Measurements from ENCODE around the gene RNF222.

RNF222 gene

DNA sequence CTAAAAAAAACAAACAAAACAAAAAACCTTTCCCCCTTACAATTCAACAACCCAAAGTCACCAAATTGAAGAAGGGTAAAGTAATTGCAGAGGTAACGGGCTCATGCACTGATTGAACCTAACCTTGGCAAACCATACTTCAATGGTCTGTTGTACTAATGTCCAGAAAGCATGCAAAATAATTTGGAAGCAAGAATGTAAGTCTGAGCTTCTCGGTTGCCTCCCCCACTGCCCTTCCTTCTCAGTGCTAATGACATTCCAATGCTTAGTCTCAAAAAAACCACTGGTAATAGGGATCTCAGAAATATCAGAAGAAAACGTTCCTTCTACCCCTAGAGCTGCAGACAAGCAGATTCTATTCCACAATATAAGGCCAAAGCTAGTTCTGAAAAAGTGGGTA, 36.9 kb downstream of the RNF222 start:
- Histone ChIP-seq H3K36me3 (ENCODE audit: insufficient read depth, low read length) (no peaks in the 10 kb centered on the region; the same call in 1 of the 2 replicates), H3K79me2 (ENCODE audit: insufficient read depth, low read length) (no peaks in the 10 kb centered on the region), H3K27ac (ENCODE audit: low read length) (no peak overlapping the region), H3K27me3 (ENCODE audit: insufficient read depth, low read length, poor library complexity) (no peaks in the 10 kb centered on the region), H3K4me1 (ENCODE audit: insufficient read depth, low read length) (no peaks in the 10 kb centered on the region), H2AFZ (ENCODE audit: low read depth, low read length) (no peak overlapping the region), H3K4me2 (ENCODE audit: insufficient read depth, low read length) (no peak overlapping the region), H3K9ac (ENCODE audit: low read depth, low read length) (no peak overlapping the region), H3K4me3 (ENCODE audit: low read depth in 1 of 2, low read length in 2 of 2) (no peak overlapping the region), H4K20me1 (ENCODE audit: insufficient read depth, low read length) (no peaks in the 10 kb centered on the region), H3K9me3 (ENCODE audit: insufficient read depth, low read length, severe bottlenecking) (no peaks in the 10 kb centered on the region)
- TF ChIP-seq EZH2 (IDR thresholded peaks at IDR 0.05; ENCODE audit: borderline replicate concordance, low read depth, low read length, severe bottlenecking): no peak
- TF ChIP-seq, protein P1, sequence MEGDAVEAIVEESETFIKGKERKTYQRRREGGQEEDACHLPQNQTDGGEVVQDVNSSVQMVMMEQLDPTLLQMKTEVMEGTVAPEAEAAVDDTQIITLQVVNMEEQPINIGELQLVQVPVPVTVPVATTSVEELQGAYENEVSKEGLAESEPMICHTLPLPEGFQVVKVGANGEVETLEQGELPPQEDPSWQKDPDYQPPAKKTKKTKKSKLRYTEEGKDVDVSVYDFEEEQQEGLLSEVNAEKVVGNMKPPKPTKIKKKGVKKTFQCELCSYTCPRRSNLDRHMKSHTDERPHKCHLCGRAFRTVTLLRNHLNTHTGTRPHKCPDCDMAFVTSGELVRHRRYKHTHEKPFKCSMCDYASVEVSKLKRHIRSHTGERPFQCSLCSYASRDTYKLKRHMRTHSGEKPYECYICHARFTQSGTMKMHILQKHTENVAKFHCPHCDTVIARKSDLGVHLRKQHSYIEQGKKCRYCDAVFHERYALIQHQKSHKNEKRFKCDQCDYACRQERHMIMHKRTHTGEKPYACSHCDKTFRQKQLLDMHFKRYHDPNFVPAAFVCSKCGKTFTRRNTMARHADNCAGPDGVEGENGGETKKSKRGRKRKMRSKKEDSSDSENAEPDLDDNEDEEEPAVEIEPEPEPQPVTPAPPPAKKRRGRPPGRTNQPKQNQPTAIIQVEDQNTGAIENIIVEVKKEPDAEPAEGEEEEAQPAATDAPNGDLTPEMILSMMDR (IDR thresholded peaks at IDR 0.05; ENCODE audit: borderline replicate concordance, extremely low read depth, low read length, poor library complexity, severe bottlenecking): no peak
- DNase-seq (no peak), ATAC-seq (ENCODE audit: insufficient read depth, low read depth) (no peak)

DNA sequence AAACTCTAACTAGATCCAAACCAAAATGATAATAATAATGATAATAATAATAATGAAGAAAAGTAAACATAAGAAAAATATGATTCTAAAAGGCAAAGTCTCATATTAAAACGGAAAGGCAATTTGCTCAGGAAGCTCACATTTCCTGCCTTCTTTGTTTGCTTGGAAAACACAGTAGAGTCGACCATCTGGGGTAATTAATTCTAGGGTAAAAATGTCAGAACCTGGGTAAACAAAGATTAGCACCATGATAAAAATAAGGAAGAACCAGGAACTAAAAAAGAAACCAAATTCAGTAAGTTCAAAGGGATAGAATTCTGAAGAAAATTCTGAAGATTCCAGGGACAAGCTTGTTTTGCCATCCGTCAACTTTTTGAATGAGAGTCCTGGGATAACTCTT, 37.4 kb downstream of the RNF222 start:
- TF ChIP-seq EZH2 (IDR thresholded peaks at IDR 0.05; ENCODE audit: borderline replicate concordance, low read depth, low read length, severe bottlenecking): no peak
- TF ChIP-seq, protein P1 (IDR thresholded peaks at IDR 0.05; ENCODE audit: borderline replicate concordance, extremely low read depth, low read length, poor library complexity, severe bottlenecking): no peak
- no peak overlapping the region for H3K27ac ChIP-seq (ENCODE audit: low read length)
- H2AFZ ChIP-seq (ENCODE audit: low read depth, low read length): no peak overlapping the region
- H4K20me1 ChIP-seq (ENCODE audit: insufficient read depth, low read length): no peaks in the 10 kb centered on the region
- no peak overlapping the region for H3K4me3 ChIP-seq (ENCODE audit: low read depth in 1 of 2, low read length in 2 of 2)
- no peak for ATAC-seq (ENCODE audit: insufficient read depth, low read depth)
- H3K79me2 ChIP-seq (ENCODE audit: insufficient read depth, low read length): no peaks in the 10 kb centered on the region
- H3K4me1 ChIP-seq (ENCODE audit: insufficient read depth, low read length): no peaks in the 10 kb centered on the region
- no peaks in the 10 kb centered on the region; the same call in 1 of the 2 replicates for H3K36me3 ChIP-seq (ENCODE audit: insufficient read depth, low read length)
- H3K9me3 ChIP-seq (ENCODE audit: insufficient read depth, low read length, severe bottlenecking): no peaks in the 10 kb centered on the region
- DNase-seq: no peak
- H3K9ac ChIP-seq (ENCODE audit: low read depth, low read length): no peak overlapping the region
- no peak overlapping the region for H3K4me2 ChIP-seq (ENCODE audit: insufficient read depth, low read length)
- no peaks in the 10 kb centered on the region for H3K27me3 ChIP-seq (ENCODE audit: insufficient read depth, low read length, poor library complexity)

DNA sequence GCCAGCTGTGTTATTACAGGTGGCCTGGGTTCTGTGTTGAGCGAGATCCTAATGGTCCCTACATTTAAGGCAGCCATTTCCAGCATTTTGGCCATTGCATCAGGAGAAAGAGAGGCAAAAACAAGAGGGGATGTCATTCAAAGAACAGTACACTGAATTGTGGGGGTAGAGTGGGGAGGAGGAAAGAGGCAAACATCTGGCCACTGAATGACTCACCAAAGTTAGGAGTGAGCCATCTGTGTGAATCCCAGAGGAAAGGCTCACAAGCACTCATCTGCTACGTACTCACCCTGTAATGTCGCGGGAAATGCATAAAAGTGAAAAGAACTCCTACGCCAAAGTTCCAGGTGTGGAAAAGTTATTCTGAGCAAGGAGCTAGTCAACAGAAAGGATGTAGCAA, 37.9 kb downstream of the RNF222 start:
- H3K79me2 ChIP-seq (ENCODE audit: insufficient read depth, low read length): no peaks in the 10 kb centered on the region
- no peak overlapping the region for H3K4me3 ChIP-seq (ENCODE audit: low read depth in 1 of 2, low read length in 2 of 2)
- no peaks in the 10 kb centered on the region for H3K4me1 ChIP-seq (ENCODE audit: insufficient read depth, low read length)
- peak; percentile 75; the same call in 2 of the 3 replicates for ATAC-seq (ENCODE audit: insufficient read depth, low read depth)
- DNase-seq: no peak
- no peak overlapping the region for H2AFZ ChIP-seq (ENCODE audit: low read depth, low read length)
- H4K20me1 ChIP-seq (ENCODE audit: insufficient read depth, low read length): no peaks in the 10 kb centered on the region
- H3K27ac ChIP-seq (ENCODE audit: low read length): no peak overlapping the region
- H3K9me3 ChIP-seq (ENCODE audit: insufficient read depth, low read length, severe bottlenecking): no peaks in the 10 kb centered on the region
- H3K9ac ChIP-seq (ENCODE audit: low read depth, low read length): no peak overlapping the region
- H3K4me2 ChIP-seq (ENCODE audit: insufficient read depth, low read length): no peak overlapping the region
- TF ChIP-seq, protein P1 (IDR thresholded peaks at IDR 0.05; ENCODE audit: borderline replicate concordance, extremely low read depth, low read length, poor library complexity, severe bottlenecking): no peak
- no peak for TF ChIP-seq EZH2 (IDR thresholded peaks at IDR 0.05; ENCODE audit: borderline replicate concordance, low read depth, low read length, severe bottlenecking)
- no peaks in the 10 kb centered on the region for H3K36me3 ChIP-seq (ENCODE audit: insufficient read depth, low read length)
- no peaks in the 10 kb centered on the region for H3K27me3 ChIP-seq (ENCODE audit: insufficient read depth, low read length, poor library complexity)

DNA sequence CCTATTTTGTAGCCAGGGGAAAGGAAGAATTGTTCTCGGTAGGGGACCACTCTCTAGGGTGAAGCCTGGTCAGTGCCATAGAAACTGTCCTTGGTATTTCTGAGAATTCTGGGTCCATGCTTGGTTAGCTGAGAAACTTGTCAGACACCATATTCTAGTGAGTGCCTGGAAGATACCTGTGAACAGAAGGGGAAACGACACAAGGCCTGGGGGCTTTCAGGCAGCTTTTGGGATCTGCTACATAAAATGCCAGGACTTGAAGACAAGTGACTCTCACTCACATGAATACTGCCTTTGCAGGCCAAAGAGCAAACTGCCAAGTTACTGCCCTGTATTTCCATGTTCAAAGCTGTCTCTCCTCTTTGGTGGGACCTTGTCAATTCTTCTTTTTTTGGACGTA, 39.7 kb downstream of the RNF222 start:
- no peak for DNase-seq
- Histone ChIP-seq H3K36me3 (ENCODE audit: insufficient read depth, low read length) (no peaks in the 10 kb centered on the region), H3K4me3 (ENCODE audit: low read depth in 1 of 2, low read length in 2 of 2) (no peak overlapping the region), H3K4me1 (ENCODE audit: insufficient read depth, low read length) (no peaks in the 10 kb centered on the region), H3K27me3 (ENCODE audit: insufficient read depth, low read length, poor library complexity) (no peaks in the 10 kb centered on the region), H3K79me2 (ENCODE audit: insufficient read depth, low read length) (no peaks in the 10 kb centered on the region), H3K4me2 (ENCODE audit: insufficient read depth, low read length) (no peak overlapping the region), H3K9me3 (ENCODE audit: insufficient read depth, low read length, severe bottlenecking) (no peaks in the 10 kb centered on the region), H3K9ac (ENCODE audit: low read depth, low read length) (no peak overlapping the region), H4K20me1 (ENCODE audit: insufficient read depth, low read length) (no peaks in the 10 kb centered on the region), H3K27ac (ENCODE audit: low read length) (no peak overlapping the region), H2AFZ (ENCODE audit: low read depth, low read length) (no peak overlapping the region)
- ATAC-seq (ENCODE audit: insufficient read depth, low read depth): no peak
- TF ChIP-seq, protein P1 (IDR thresholded peaks at IDR 0.05; ENCODE audit: borderline replicate concordance, extremely low read depth, low read length, poor library complexity, severe bottlenecking): no peak
- no peak for TF ChIP-seq EZH2 (IDR thresholded peaks at IDR 0.05; ENCODE audit: borderline replicate concordance, low read depth, low read length, severe bottlenecking)
